HEK293 (cell line): Measurements from ENCODE around the gene CD37.

Source experiments
- TF ChIP-seq, protein P1 (sequence below): fragments of 450-650 bp; formaldehyde crosslinking; IDR thresholded peaks from 2 replicates; pipeline ENCODE4 v1.5.1; 2016; ENCODE audit warnings: missing biosample characterization, missing genetic modification characterization, borderline replicate concordance
- TF ChIP-seq, protein P2 (sequence below): fragments of 450-650 bp; formaldehyde crosslinking; IDR thresholded peaks from 2 replicates; pipeline ENCODE4 v1.5.1; 2016; ENCODE audit warnings: missing biosample characterization, missing genetic modification characterization

DNA sequence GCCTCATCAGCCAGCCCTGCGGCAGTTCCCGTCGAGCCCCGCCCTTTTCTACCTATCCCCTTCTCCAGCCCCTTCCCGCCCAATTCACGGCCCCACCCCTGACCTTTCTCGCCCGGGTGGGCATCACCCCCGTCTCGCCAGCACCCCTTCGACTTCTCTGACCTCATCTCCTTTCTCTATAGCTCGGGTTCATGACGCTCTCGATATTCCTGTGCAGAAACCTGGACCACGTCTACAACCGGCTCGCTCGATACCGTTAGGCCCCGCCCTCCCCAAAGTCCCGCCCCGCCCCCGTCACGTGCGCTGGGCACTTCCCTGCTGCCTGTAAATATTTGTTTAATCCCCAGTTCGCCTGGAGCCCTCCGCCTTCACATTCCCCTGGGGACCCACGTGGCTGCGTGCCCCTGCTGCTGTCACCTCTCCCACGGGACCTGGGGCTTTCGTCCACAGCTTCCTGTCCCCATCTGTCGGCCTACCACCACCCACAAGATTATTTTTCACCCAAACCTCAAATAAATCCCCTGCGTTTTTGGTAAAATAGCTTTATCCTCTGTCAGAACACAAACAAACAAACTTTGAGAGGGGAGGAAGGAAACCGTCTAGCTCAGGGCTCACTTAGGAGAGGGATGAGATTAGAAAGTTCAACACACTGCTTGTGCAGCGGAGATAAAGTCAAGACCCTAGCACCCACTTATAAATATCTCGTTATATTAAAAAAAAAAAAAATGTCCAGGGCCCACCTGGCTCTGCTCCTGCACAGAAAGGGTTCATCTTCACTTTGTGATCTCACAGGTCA, 5.1 kb downstream of the CD37 start:
- TF ChIP-seq, protein P1, sequence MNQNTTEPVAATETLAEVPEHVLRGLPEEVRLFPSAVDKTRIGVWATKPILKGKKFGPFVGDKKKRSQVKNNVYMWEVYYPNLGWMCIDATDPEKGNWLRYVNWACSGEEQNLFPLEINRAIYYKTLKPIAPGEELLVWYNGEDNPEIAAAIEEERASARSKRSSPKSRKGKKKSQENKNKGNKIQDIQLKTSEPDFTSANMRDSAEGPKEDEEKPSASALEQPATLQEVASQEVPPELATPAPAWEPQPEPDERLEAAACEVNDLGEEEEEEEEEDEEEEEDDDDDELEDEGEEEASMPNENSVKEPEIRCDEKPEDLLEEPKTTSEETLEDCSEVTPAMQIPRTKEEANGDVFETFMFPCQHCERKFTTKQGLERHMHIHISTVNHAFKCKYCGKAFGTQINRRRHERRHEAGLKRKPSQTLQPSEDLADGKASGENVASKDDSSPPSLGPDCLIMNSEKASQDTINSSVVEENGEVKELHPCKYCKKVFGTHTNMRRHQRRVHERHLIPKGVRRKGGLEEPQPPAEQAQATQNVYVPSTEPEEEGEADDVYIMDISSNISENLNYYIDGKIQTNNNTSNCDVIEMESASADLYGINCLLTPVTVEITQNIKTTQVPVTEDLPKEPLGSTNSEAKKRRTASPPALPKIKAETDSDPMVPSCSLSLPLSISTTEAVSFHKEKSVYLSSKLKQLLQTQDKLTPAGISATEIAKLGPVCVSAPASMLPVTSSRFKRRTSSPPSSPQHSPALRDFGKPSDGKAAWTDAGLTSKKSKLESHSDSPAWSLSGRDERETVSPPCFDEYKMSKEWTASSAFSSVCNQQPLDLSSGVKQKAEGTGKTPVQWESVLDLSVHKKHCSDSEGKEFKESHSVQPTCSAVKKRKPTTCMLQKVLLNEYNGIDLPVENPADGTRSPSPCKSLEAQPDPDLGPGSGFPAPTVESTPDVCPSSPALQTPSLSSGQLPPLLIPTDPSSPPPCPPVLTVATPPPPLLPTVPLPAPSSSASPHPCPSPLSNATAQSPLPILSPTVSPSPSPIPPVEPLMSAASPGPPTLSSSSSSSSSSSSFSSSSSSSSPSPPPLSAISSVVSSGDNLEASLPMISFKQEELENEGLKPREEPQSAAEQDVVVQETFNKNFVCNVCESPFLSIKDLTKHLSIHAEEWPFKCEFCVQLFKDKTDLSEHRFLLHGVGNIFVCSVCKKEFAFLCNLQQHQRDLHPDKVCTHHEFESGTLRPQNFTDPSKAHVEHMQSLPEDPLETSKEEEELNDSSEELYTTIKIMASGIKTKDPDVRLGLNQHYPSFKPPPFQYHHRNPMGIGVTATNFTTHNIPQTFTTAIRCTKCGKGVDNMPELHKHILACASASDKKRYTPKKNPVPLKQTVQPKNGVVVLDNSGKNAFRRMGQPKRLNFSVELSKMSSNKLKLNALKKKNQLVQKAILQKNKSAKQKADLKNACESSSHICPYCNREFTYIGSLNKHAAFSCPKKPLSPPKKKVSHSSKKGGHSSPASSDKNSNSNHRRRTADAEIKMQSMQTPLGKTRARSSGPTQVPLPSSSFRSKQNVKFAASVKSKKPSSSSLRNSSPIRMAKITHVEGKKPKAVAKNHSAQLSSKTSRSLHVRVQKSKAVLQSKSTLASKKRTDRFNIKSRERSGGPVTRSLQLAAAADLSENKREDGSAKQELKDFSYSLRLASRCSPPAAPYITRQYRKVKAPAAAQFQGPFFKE (tag by site-specific recombination), result no peak
- TF ChIP-seq, protein P2, sequence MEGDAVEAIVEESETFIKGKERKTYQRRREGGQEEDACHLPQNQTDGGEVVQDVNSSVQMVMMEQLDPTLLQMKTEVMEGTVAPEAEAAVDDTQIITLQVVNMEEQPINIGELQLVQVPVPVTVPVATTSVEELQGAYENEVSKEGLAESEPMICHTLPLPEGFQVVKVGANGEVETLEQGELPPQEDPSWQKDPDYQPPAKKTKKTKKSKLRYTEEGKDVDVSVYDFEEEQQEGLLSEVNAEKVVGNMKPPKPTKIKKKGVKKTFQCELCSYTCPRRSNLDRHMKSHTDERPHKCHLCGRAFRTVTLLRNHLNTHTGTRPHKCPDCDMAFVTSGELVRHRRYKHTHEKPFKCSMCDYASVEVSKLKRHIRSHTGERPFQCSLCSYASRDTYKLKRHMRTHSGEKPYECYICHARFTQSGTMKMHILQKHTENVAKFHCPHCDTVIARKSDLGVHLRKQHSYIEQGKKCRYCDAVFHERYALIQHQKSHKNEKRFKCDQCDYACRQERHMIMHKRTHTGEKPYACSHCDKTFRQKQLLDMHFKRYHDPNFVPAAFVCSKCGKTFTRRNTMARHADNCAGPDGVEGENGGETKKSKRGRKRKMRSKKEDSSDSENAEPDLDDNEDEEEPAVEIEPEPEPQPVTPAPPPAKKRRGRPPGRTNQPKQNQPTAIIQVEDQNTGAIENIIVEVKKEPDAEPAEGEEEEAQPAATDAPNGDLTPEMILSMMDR, result no peak
